HG03045 (cell line): ENCODE results near the gene BDKRB2.

Source experiments
- ATAC-seq: cut with Tn5 transposase; IDR thresholded peaks from one replicate; pipeline ENCODE4 v1.9.1; 2021; ENCODE audit warnings: mild to moderate bottlenecking, moderate library complexity; ENCODE audit not compliant: unreplicated experiment

The BDKRB2 gene

GRCh38 chr14:96204151-96205058 is at the start of gene BDKRB2:
BDKRB2 (plus strand) TSS chr14:96204839; CDS start chr14:96237108, 32,269 bp downstream.
- ATAC-seq: no peak

GRCh38 chr14:96154900-96155299 is 49.7 kb upstream of the BDKRB2 start:
- ATAC-seq: no peak

- no peak for ATAC-seq
Measured at GRCh38 chr14:96156804-96157760, 47.6 kb upstream of the BDKRB2 start.

GRCh38 chr14:96158735-96159134 is 45.9 kb upstream of the BDKRB2 start:
- ATAC-seq: no peak

- no peak for ATAC-seq
Measured at GRCh38 chr14:96160076-96160912, 44.3 kb upstream of the BDKRB2 start.

- ATAC-seq: no peak
Measured at GRCh38 chr14:96160913-96161310, 43.7 kb upstream of the BDKRB2 start.

GRCh38 chr14:96161636-96162035 is 43.0 kb upstream of the BDKRB2 start:
- ATAC-seq: no peak

GRCh38 chr14:96162265-96162664 is 42.4 kb upstream of the BDKRB2 start:
- no peak for ATAC-seq

- ATAC-seq: no peak
Measured at GRCh38 chr14:96162741-96163140, 41.9 kb upstream of the BDKRB2 start.

- ATAC-seq: no peak
Measured at GRCh38 chr14:96164861-96165490, 39.7 kb upstream of the BDKRB2 start.

GRCh38 chr14:96165493-96166436 is 38.9 kb upstream of the BDKRB2 start:
- ATAC-seq: no peak

GRCh38 chr14:96166461-96167223 is 38.0 kb upstream of the BDKRB2 start:
- no peak for ATAC-seq

- no peak for ATAC-seq
Measured at GRCh38 chr14:96167224-96168148, 37.2 kb upstream of the BDKRB2 start.

- no peak for ATAC-seq
Measured at GRCh38 chr14:96168581-96168980, 36.1 kb upstream of the BDKRB2 start.

- no peak for ATAC-seq
Measured at GRCh38 chr14:96170961-96171592, 33.6 kb upstream of the BDKRB2 start.

- no peak for ATAC-seq
Measured at GRCh38 chr14:96173636-96174475, 30.8 kb upstream of the BDKRB2 start.
